Activated CD4-positive, alpha-beta T cell treated with anti-CD3 and anti-CD28 coated beads for 1 hour (primary cell): Measurements from ENCODE around the gene DNAJA2.
A peak's percentile ranks its signal among the peaks of the same experiment; 100 is the strongest.
"Not testable (repeated sequence)": the region's sequence is repeated elsewhere in the genome, so short reads cannot be mapped to it uniquely, and the experiment has no call there.

Experiments used
- DNase-seq: peaks from one replicate; pipeline ENCODE4 v3.0.0-alpha.2; 2020

The DNAJA2 gene

DNA sequence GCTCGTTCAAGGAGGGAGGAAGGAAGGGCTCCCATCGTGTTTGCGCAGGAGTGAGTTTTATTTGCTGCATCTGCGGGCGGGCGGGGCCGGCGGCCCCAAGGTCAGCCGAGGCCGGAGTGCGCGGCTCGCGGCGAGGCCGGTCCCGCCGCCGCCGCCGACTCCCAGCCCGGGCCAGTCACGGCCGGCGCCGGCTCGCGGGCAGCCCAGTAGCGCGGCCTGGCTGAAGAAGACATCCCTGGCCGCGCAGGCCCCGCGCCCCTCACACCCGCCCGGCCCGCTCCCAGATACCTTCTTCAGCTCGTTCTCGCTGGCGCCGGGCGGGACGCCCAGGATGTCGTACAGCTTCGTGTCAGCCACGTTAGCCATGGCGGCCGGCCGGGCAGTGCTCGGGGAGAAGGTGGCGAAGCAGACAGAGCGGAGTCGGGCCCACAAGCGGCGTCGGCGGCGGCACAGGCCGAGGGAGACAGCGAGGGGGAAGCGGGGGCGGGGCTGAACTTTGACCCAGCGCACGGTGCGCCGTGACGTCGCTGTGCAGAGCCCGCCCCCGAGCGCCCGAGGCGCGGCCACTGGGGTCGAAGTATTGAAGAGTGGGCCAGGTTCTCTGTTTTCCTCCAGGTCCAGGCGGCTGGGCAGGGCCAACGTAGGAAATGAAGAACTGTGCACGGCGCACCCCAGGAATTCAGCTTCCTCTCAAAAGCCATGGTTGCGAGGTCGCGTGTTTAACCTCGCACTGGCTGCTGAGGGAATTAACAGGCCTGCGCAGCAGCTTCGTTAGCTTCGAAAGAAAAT, at the start of gene DNAJA2:
DNAJA2 (minus strand) TSS at position 468 of the 789 bp plus-strand sequence; CDS start at position 366, 102 bp downstream.
- peak; percentile 86 for DNase-seq

DNA sequence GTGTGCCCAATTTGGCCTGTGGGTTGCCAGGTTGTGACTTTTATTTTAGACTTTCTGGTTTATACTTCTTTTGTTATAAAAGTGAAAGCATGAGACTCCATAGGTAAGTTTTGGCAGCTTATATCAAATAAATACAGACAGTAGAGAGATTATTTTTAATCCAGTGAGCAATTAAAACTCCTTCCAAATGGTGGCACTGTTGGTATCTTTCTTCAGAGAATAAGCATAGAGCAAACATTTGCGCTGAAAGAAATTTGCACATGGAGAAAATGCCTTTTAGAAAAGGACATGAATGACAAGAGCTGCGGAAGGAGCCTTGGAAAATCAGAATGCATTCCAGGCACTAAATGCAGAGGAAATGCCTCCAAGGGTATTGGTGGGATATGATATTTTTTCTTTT, 46.1 kb upstream of the DNAJA2 start:
- no peak for DNase-seq

DNA sequence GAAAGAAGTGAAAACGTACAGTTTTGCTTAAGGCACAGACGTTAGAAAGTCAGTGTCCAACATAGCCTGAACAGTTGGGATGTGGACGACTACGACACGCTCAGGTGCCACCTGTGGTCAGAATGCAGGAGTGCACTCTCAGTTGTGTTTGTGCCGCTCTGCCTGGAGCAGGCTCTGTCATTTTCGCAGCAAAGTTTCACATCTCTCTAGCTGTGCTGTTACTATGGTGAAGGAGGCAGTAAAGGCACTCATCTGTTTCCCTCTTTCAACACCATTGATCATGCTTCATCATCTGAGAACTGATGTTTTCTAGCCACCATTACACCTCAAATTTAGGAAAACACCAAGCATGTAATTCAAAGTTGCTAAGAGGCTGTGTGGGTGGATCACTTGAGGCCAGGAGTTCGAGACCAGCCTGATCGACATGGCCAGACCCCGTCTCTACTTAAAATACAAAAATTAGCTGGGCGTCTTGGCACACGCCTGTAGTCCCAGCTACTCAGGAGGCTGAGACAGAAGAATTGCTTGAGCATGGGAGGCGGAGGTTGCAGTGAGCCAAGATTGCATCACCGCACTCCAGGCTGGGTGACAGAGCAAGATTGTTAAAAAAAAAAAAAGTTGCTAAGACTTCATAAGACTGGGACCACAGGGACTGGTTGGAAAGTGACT, 44.9 kb upstream of the DNAJA2 start:
- no peak for DNase-seq

DNA sequence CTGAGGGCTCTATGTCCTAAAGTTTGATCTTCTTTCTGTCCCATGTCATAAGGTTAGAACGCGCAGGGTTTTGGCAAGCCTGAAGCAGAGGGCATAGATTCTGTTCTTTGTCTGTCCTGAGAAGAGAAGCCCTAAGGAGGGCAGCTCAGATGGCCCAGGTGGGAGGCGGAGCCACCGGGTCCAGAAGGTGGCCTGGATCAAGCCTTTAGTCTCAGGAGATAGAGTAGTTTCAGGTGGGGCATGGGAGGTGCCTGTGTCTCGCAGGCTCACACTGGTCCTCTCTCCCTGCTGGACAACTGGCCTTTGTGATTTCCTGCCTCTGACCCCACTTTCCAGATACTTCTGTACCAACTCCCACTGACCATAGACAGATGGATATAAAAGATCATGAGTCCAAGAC, 44.2 kb upstream of the DNAJA2 start:
- no peak for DNase-seq

DNA sequence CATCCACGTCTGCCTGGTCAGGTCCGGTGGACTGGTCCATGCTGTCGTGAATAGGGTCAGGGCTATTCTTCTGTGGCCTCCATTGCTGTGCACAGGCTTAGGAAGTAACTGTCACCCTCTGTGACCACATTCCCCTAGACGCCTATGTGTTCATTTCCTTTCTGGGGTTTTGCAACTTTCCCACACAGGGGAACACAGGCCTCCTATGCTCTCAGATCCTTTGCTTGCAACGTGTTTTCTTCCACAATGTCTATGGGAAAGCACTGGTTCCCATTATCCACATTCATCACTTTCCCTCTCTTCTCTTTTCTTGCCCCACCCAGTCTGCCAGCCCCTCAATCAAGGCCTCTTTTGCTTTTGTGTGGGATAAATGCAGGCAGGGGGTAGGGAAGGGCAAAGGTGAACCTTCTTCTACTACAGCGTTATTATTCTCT, 43.2 kb upstream of the DNAJA2 start:
- DNase-seq: no peak

DNA sequence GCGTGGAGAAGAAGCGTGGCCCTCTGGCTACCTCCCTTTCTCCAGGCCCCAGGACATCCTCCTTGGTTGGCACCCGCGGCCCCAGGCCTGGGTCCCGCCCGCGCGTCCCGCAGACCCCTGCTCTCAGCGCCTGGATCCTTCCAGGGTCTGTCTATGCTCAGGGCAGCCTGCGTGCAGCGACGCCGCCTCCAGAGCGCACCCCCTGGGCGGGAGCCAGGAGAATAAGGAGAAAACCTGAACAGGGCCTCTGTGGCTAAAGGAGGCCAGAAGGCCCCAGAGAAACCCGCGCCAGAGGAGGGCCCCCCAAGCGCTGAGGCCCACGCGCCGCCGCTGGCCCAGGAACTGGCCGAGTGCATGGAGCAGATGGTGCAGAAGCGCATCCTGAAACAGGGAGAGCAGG, 40.4 kb upstream of the DNAJA2 start:
- DNase-seq: no peak

DNA sequence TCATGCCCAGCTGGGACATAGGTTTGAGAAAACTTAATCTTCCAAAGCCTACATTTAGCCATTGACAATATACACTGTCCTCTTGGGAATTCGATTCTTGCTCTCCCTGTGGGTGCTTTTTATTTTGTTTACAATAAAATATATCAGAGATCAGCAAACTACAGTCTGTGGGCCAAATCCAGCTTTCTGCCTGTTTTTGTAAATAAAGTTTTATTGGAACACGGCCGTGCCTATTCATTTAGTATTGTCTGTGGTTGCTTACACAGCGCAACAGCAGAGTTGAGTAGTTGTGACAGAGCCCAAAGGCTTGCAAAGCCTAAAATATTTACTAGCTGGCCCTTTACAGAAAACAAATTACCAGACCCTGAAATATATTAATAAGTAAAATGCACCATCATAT, 39.7 kb upstream of the DNAJA2 start:
- no peak for DNase-seq

DNA sequence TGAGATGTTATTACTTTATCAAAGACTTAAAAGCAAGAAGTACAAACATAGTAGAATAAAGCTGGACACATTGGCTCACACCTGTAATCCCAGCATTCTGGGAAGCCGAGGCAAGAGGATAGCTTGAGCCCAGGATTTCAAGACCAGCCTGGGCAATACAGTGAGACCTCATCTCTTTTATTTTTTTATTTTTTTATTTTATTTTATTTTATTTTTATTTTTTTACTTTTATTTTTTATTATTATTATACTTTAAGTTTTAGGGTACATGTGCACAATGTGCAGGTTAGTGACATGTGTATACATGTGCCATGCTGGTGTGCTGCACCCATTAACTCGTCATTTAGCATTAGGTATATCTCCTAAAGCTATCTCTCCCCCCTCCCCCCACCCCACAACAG, 37.3 kb upstream of the DNAJA2 start:
- not testable (repeated sequence) for DNase-seq

DNA sequence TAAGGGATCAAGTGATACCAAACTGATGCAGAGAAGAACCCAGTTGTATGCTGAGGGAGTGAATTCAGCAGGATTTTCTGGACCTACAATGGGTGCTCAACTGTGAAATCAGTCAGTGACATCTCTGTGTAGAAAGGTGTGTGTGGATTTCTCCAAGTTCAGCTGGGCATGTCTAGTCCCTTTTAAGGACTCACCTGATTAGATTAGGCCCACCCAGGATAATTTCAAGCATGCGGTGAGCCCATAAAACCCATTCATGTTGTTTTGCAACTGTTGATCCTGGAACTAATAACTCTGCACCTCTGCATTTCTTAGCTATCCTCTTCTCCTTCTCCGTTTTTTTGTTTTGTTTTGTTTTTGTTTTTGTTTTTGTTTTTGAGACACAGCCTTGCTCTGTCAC, 35.1 kb upstream of the DNAJA2 start:
- DNase-seq: no peak

DNA sequence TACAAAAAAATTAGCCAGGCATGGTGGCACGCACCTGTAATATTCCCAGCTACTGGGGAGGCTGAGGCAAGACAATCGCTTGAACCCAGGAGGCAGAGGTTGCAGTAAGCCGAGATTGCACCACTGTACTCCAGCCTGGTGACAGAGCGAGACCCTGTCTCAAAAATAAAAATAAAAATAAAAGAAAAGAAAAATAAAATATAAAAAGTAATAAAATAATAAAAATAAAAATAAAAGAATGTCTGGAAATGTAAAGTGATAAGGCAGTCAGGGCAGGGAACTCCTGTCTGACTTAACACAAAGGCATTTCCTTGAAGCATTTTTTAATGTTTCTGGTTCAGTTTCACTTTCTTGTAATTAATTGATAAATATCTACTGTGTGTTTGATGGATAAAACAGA, 34.7 kb upstream of the DNAJA2 start:
- no peak for DNase-seq

DNA sequence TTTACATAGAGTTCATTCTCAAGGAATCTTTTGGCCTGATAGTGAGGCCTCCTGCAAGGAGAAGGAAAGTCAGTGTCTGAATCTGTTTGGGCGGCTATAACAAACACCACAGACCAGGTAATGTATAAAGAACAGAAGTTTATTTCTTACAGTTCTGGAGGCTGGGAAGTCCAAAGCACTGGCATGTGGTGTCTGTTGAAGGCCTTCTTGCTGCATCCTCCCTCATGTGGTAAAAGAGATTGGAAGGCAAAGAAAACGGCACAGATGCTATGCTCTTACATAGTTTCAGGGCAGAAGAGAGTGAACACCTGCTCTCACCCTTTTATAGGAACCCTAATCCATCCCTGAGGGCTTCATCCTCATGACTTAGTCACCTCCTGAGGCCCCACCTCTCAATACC, 31.2 kb upstream of the DNAJA2 start:
- no peak for DNase-seq

DNA sequence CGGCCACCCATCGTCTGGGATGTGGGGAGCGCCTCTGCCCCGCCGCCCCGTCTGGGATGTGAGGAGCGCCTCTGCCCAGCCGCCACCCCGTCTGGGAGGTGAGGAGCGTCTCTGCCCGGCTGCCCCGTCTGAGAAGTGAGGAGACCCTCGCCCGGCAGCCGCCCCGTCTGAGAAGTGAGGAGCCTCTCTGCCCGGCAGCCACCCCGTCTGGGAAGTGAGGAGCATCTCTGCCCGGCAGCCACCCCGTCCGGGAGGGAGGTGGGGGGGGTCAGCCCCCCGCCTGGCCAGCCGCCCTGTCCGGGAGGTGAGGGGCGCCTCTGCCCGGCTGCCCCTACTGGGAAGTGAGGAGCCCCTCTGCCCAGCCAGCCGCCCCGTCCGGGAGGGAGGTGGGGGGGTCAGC, 26.6 kb upstream of the DNAJA2 start:
- DNase-seq: not testable (repeated sequence)

DNA sequence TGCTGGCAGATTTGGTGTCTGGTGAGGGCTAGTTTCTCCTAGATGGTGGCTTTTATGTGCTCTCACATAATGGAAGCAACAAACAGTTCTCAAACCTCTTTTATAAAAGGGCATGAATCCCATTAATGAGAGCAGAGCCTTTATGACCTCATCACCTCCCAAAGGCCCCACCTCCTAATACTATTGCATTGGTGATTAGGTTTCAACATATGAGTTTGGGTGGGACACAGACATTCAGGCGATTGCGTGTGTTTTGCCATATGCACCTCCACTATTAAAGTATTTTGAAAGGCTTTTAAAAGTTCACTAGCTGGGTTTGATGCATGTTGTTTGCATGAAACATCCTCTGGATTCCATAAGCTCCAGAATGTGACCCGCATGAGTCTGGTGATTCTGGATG, 24.4 kb upstream of the DNAJA2 start:
- no peak for DNase-seq

DNA sequence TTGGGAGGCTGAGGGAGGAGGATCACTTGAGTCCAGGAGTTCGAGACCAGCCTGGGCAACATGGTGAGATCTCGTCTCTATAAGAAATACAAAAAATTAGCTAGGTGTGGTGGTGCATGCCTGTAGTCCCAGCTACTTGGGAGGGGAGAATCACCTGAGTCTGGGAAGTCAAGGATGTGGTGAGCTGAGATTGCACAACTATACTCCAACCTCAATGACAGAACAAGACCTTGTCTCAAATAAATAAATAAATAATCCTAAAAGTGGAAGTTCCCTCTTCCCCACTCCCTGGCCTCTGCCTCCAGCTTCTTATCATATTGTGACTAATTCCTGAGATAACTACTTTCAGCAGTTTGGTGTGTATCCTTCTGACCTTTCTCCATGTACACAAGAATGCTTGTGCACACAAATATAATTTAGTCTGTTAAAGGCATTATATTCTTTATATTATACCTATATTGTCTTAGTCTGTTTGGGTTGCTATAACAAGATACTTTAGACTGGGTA, 23.5 kb upstream of the DNAJA2 start:
- DNase-seq: no peak

DNA sequence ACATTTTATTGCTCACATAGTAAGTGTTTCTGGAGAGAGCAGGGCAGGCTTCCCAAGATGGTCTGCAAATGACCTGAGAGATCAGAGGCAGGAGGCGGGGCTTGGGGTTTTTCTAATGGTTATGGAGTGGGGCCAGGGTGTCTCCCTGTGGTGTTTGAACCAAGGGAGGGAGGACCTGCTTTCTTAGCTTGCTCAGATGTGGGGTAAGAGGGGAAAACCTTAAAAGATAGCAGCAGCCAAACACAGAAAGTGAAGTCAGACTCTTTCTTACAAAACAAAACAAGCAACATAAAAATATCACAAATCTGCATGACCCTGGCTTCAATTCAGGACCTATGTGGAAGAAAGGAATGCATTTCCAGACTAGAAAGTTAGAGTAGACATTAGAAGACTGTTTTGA, 22.9 kb upstream of the DNAJA2 start:
- DNase-seq: no peak

DNA sequence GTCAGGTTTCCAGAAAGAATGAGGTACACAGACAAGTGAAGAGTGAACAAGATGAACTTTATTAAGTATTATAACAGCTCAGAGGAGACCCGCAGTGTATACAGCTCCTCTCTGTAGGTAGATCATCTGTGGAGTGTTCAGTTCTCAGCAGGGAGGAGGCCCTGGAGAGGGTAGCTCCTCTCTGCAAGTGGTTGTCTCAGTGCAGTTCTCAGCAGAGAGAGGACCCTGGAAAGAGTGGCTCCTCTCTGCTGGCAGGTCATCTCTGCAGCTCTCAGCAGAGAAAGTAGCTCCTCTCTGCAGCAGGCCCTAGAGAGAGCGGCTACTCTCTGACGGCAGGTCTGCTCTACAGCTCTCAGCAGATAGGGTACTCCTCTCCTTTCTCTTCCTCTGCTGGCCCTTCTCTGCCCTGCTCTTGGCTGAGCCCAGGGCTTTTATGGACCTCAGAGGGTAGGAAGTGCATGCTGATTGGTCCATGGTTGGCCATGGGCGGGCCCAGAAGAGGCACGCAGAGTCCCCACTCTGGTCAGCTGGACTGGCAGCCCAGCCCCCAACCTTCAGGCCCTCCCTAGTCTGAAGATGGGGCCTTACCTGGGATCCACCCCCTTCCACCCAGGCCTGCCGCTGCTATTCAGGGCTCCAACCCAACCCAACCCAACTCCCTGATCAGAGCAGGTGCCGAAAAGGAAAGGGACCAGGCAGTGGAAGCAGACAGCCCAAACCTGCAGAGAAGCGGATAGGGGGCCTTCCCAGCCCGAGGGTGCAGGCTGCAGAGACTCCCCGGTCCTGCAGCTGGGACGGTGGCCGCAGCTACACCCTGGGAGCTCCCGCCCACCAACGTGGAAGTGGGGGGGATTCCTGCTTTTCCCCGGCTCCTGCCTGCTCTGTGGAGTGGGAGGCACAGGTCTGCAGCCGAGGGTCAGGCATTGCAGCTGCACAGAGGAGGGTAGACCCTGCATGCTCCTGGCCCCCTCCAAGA, 18.5 kb upstream of the DNAJA2 start:
- DNase-seq: no peak

DNA sequence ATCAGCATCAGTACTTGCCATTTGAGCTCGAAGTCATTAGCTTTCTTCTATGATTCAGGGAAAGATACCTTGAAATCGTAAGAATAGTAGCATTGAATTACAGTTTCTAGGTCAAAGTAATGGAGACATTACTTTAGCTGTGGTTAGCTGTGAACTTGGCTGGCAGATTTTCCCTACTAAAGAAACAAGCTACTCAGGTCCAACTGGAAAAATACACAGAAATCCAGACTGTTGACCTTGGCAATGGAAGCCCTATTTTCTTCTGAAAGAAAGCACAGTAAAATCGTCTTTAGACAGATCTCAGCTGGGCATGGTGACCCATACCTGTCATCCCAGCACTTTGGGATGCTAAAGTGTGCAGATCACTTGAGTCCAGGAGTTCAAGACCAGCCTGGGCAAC, 13.4 kb upstream of the DNAJA2 start:
- no peak for DNase-seq

DNA sequence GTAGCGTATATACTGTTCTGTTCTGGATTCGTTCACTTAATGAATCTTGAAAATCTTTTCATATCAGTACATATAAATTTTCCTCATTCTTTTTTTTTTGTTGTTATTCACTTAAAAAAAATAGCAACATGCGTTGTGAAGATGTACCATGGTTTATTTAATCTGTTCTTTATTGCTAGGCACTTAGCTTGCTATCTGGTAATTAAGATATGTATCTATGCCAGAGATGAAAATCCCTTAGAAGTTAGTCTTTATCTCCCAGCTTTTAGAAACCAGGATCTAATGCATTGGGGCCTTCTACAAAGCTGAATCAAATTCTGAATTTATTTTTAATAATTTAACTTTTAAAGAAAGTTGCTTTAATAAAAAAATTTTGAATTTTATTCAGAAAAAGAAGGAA, 13.0 kb upstream of the DNAJA2 start:
- no peak for DNase-seq

DNA sequence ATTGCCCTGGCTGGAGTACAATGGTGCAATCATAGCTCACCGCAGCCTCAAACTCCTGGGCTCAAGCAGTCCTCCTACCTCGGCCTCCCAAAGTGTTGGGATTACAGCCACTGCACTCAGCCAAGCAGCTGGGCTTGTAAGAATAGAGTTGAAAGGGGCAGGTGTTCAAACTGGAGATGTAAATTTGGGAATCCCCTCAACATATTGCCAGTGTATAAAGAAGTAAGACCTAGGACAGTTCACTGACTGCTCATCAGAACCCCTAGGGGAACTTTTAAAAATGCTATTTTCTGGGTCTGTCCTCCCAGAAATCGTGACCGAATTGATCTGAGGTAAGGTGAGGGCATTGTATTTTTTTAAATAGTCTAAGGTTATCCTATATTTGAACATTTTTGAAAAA, 8.9 kb upstream of the DNAJA2 start:
- no peak for DNase-seq

DNA sequence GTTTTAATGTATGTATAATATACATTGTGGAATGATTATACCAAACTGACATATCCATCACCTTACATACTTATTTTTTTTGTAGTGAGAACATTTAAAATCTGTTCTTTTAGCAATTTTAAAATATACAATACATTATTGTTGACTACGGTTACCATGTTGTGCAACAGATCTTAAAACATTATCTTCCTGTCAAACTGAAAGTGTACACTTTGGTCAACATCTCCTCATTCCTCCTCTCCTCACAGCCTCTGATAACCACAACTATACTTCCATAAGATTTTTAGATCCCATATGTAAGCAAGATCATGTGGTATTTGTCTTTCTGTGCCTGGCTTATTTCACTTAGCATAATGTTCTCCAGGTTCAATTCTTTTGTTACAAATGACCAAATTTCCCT, 7.5 kb upstream of the DNAJA2 start:
- no peak for DNase-seq

DNA sequence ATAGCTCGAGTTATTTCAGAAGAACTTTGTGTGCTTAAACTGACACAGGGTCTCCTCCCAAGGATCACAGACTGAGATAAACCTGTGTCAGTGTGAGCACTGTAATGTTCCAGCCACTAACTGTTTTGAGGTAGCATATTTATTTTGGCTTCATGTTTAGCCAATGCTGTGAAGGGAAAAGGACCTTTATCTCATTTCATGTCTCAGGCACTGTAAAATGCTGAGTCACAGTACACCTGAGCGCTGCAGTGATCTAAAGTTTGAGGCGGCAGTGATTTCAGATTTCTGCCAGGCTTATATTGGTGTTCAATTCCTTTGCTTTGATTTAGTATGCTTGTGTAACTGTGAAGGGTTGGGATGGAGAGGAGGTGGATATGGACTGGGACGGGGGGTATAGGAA, 3.1 kb upstream of the DNAJA2 start:
- no peak for DNase-seq

DNA sequence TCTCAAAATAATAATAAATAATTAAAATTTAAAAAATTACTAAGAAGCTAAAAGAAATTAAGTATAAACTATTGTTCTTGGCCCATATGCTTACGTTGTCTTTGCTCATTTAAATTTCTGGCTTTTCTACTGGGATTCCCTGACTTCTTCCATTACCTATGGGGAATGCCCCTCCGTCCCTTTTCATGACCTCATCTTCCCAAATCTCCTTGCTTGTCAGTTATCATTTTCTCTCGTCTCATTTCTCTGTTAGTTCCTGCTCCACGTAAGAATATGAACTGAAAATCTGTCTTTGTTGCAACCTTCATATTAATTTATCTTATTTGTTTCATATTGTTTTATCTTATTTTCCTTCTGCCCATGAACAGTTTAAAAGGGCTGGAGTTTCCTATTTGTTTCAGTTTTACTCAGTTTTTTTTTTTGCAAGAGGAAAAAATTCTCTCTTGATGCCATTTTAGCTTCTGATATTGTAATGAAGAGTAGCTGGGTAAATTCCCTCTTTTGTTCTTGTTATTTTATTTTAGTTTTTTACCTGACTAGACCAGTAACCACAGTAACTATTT, 2.5 kb upstream of the DNAJA2 start:
- no peak for DNase-seq

DNA sequence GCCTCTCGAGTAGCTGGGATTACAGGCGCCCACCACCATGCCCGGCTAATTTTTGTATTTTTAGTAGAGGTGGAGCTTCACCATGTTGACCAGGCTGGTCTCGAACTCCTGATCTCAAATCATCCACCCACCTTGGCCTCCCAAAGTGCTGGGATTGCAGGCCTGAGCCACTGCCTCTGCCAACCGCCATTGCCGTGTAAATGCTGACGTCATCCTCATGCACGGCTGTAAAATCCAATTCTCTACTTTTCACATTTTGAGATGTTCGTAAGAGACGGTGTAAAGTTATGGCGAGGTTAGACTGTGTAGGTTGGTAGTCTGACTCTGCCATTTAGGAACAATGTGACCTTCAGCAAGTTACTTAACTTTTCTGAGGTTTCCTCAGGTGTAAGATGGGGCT, 1.7 kb upstream of the DNAJA2 start:
- no peak for DNase-seq
